Suppressor macrophage treated with lipopolysaccharide for 1 hour (primary cell): ENCODE data around the gene OR5T1.

Experiments
- DNase-seq, 3 donors: peaks; one replicate each; pipeline ENCODE4 v3.0.0-alpha.2; 2020 to 2022

Gene OR5T1

DNA sequence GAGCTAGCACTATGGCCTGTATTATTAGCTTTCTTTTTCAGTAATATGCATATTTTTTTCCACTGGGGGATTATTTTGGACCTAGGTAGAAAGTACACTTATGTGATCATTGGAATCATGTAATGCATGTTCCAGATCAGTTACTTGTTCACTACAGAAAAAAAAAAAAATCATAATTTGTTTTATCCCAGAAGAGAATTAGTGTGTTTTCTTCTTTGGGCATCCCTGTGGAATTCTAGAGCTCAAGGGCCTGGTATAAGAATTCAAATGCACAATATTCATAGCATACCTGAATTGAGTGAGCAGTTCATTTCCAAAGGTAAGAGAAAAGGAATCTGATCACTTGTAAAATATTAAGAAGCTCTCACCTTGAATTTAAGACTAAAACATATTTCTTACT, at the start of gene OR5T1:
Gene OR5T1, plus strand, starts transcription at position 301 of the 400 bp plus-strand sequence. CDS start 1,485 bp downstream, outside the sequence.
- DNase-seq: no peak

GRCh38 chr11:56234155-56234554, 39.8 kb upstream of the OR5T1 start, which contains the start of gene OR5T2:
OR5T2 (minus strand) TSS chr11:56234255; CDS start chr11:56233062, 1,193 bp downstream.
- DNase-seq: no peak

DNA sequence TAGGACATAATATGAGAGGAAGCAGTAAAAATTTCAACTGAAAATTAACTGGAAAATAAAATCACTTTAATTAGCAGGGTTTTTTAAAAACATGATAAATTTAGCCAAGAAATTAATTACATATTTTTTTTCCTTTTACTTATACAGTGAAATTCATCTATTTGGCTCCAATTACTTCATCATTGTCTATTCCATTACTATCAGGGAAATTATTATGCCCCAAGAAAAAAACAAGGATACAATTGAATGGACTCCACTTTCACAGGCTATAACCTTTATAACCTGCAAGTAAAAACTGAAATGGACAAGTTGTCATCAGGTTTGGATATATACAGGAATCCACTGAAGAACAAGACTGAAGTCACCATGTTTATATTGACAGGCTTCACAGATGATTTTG, 22.0 kb upstream of the OR5T1 start, which contains the start of gene OR5T3:
Gene OR5T3, plus strand, starts transcription at position 301 of the 400 bp plus-strand sequence. Its CDS starts 0 bp downstream, at position 301.
- no peak for DNase-seq

GRCh38 chr11:56271092-56271491, 2.9 kb upstream of the OR5T1 start:
- no peak for DNase-seq

GRCh38 chr11:56292154-56292553, 18.2 kb downstream of the OR5T1 start, which contains the start of gene OR8H1:
OR8H1 (minus strand) TSS chr11:56292254; CDS start chr11:56291062, 1,192 bp downstream.
- no peak for DNase-seq

- DNase-seq: no peak
Observed at GRCh38 chr11:56296898-56297297, 22.9 kb downstream of the OR5T1 start.

DNA sequence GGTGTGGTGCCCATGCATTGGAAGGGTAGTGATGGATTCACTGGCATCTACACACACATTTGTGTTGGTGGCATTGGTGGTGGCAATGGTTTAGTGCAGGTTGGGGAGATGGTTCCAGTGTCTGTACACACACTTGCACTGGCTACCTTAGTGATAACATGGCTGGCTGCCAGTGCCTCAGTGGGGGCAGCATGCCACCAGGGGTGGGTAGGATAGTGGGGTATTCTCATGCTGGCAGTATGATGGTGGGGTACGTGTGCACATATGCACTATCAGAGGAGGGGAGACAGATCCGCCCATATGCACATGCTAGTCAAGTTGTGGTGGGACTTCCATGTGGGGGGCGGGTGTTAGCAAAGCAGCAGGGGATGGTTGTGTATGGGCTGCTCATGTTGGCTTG, 33.9 kb downstream of the OR5T1 start:
- no peak for DNase-seq

DNA sequence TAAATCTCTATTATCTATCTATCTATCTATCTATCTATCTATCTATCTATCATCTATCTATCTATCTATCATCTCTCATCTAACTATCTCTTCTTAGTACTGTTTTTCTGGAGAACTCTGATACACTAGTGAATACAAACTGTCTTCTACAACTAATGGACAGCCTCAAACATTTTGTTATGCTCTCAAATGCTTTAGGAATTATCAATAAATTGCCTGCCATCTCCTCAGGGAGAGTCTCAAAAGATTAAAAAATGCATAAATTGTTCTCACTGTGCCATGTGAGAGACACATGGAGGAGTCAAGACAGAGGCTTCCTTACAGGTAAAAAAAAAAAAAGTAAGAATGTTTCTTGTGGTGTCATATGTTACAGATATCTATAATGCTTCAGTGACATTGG, 40.9 kb downstream of the OR5T1 start, which contains the start of gene OR8K3:
Gene OR8K3, plus strand, starts transcription at position 301 of the 400 bp plus-strand sequence. CDS start 3,163 bp downstream, outside the sequence.
- no peak for DNase-seq
